ENCODE results near the gene ADCY6.
A peak's percentile ranks its signal among the peaks of the same experiment; 100 is the strongest.

Gene ADCY6

DNA sequence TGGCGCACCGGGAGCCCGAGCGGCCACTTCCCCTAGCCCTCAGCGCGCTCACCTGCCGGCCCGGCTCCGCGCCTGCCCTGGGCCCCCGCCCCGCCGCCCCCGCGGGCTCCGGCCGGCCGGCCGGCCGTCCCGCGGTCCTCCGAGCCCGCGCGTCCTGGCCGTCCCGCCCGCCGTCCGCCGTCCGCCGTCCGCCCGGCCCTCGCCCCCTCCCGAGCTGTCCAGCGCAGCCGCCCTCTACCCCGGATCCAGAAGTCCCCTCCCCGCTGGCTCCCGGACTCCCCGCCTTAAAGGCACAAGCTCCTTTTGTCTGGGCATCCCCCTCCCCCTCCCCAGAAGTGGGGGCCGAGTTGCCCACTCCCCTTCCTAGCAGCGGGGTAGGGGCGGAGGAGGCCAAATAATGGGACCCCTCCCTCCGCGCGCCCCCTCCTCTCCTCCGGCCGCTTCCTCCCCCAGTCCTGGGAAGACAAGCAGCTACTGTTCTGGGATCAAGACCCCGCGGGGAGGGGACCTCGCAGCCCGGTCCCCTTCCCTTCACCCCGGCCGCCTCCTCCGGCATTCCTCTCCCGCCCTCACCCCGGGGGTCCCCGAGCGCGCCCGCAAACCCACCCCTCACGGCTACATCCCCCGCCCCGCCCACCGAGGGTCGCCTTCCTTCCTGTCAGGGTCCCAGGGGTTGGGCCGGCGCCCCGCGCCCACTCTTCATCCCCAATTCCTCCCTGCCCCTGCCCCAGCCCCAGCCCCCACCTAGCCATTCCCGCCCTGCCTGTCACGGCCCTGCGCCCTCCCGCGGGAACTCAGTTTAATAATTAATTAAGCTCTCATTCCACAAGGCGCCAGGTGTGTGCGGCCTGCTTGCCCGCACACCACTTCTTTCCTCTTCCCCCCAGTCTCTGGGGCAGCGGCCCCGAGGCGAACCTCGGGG, at the start of gene ADCY6:
ADCY6 (minus strand) TSS at position 236 of the 922 bp plus-strand sequence. CDS start 5,655 bp downstream, outside the sequence.
- DNase-seq = no peak

GRCh38 chr12:48838048-48838447, 49.2 kb upstream of the ADCY6 start:
- DNase-seq = no peak

- DNase-seq = no peak
Measured at GRCh38 chr12:48832321-48833060, 43.6 kb upstream of the ADCY6 start.

GRCh38 chr12:48831257-48831656, 42.4 kb upstream of the ADCY6 start:
- DNase-seq = no peak

DNA sequence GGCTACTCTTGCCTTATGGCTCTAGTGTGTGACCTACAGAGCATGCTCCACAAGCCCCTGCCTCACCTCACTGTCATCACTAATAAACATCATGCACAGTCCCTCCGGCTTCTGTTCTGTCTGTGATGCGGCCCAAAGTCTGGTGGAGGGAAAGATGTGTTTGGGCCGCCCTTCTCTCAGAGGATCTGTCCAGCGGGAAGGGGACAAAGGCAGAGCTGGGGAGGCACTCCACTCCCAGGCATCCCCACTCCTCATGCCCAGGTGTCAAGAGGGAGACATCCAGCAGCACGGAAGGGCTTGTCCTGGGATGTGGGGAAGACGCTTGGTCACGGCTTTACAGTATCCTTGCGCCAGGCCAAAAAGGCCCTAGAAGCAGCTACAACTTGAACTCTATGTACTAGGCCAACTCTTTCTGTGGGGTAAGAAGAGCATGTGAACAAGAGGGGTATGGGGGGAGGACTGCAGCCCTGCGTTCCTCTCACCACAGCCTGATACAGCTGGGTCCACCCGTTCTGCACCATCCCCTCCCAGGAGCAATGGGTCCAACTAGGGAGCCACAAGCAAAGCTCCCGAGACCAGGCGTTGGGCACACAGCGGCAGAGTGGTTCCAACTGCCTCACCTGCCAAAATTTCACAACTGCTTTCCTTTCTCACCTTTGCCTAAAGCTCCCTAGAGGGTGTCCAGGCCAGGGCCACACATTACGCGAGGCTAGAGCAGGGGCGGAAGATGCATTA, 40.1 kb upstream of the ADCY6 start:
- no peak for DNase-seq

DNA sequence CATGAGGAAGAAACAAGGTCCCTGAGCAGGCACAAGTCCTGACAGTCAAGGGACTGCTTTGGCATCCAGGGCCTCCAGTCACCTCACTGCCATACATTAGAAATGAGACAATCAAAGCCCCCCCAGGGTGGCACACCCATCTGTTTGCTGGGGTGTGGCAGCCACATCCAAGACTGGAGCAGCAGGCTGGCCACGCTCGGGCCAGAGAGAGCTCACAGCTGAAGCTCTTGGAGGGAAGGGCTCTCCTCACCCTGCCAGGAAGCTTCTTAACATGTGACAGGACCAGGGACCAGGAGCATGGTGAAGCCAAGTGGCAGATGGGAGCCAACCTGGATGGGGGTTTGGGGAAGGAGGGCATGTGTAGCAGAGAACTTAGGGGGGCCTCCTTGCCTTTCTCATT, 39.4 kb upstream of the ADCY6 start:
- no peak for DNase-seq

- no peak for DNase-seq
Measured at GRCh38 chr12:48827513-48828096, 38.7 kb upstream of the ADCY6 start.

DNA sequence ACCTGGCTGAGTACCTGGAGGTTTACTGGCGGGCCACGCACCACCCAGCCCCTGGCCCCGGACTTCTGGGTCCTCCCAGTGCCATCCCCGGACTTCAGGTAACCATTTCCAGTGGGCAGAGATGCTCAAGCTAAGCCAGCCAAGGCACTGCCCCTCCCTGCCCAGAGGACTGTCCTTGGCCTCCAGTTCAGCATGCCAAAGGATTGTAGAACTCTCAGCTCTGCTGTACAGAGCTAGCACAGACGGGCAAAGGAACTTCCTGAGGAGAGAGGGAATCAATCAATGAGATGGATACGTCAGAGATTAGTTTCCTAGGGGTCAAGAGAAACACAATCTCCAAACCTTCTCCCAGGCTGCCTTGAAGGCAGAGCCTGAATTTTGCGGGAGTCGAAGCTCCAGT, 38.1 kb upstream of the ADCY6 start:
- no peak for DNase-seq

- no peak for DNase-seq
Measured at GRCh38 chr12:48826209-48826855, 37.4 kb upstream of the ADCY6 start.

DNA sequence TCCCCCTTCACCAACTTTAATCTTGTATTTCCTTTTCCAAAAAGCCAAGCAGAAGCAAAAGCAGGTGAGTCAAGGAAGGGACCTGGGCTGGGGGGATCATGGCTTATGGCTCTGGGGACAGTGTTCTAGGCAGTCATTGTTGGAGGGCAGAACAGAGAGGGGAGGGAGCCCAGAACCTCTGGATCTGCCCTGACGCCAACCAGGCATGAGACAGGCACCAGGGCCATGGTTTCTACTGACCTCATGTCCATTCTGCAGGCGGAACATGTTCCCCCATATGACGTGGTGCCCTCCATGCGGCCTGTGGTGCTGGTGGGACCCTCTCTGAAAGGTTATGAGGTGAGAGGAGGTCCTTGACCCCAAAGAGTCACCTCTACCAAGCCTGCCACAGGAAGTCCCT, 36.0 kb upstream of the ADCY6 start:
- no peak for DNase-seq

DNA sequence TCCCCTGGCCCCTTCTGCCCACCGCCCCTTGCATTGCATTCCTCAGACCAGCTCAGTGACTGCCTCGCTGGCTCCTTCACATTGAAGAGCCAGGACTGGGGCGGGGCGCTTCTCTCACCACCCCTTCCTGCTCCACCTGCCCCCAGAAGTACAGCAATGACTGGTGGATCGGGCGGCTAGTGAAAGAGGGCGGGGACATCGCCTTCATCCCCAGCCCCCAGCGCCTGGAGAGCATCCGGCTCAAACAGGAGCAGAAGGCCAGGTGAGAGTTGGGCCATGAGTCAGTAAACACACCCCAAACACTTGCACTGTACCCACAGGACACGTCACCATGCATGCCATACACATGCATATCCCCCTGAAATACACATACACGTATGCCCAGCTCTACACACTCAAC, 35.2 kb upstream of the ADCY6 start:
- DNase-seq = no peak

DNA sequence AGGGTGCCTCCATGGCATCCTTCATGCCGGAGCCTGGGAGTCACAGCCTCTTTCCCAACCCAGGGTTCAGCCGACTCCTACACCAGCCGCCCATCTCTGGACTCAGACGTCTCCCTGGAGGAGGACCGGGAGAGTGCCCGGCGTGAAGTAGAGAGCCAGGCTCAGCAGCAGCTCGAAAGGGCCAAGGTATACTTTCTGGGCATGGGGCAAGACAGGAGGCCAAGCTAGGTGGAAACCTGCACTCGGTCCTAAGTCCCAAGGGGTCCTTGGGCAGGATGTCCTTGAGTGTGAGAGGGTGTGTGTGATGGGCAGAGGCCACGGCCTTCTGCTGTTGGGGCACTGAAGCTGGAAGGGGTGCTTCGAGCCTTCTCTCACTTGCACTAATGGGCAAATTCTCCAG, 34.4 kb upstream of the ADCY6 start:
- DNase-seq = no peak

- DNase-seq = no peak
Measured at GRCh38 chr12:48822711-48823110, 33.8 kb upstream of the ADCY6 start.

GRCh38 chr12:48822139-48822538, 33.2 kb upstream of the ADCY6 start:
- DNase-seq = no peak

DNA sequence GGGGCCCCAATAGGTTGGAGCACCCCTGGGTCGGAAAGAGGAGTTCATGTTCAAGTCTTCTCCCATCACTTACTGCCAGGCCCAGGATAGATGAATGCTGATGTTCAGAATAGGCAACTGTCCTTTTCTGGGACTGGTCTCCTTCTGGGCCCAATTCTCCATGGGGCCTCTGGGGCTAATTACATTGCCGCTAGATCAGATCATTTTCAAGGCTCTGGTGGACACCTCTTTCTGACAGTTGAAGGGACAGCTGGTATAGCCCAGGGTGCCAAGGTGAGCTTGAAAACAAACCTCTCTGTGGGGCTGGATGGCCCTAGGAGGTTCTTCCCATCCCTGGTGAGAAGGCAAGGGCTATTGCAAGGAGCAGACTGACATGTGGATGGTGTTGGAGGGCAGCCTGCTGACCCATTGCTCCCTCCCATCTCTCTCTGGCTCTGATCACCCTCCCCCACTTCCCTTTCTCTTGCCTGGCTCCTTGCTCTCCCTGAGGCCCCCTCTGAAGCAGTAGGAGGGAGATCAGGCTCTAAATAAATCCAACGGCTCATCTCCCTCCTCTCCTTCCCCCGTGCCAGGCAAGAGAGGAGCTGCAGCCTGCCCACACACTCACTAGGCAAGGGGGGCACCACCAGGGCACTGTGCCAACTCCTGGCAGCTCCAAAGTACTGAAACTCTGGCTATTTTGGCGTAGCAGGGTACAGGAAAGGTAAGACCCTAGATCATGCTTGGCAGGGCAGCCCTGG, 31.3 kb upstream of the ADCY6 start:
- no peak for DNase-seq

GRCh38 chr12:48818831-48819590, 30.1 kb upstream of the ADCY6 start:
- DNase-seq = no peak

- peak; percentile 81 for DNase-seq
Measured at GRCh38 chr12:48817873-48818830, 29.3 kb upstream of the ADCY6 start, which contains the start of gene CACNB3. Gene CACNB3, plus strand, starts transcription at chr12:48818496. Its CDS starts 434 bp downstream, at chr12:48818930.

DNA sequence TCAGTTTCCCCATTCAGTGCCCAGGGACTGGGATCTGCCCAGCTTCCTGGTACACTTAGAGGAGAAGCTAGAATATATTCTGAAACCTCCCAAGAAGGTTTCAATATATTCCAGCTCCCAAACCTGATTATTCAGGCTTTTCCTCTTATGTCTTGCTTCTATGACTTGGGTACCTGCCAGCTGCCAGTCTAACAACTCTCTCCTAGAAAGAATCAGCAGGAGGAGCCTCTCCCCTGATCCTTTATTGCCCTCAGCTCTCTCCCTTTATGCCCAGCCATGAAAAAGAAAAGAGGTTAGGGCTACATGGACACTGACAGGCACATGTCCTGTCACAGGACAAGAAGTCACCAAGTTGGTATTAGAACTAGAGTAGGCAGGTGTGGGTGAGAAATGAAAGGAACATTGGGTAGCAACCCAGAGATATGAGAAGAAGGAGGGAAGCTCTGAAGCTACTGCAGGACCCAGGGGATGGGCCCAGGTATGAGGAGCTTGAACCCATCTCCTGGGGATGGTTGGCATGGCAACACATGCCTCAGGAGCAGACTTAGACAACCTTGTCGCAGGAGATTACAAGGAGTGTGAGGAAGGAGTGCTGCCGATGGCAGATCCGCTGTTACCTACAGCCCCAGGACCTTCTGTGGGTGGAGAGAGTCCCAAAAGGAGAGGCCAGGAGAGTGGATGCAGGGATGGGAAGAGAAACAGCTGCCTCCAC, 27.4 kb upstream of the ADCY6 start:
- no peak for DNase-seq
